OCI-LY7 (cell line): Measurements from ENCODE around the gene TTC38. TPM values are rescaled to one million over a fixed set of nuclear protein-coding genes. Genes with fewer than 3 reads are reported as not detected.

ENCODE experiments used
- BruUV-seq: library from RNA; stranded (reverse); fragments of 400-500 nt; replicated peaks from 2 replicates; lab custom pipeline; 2021; lab: Mats Ljungman, UMichigan
- CTCF ChIA-PET: fragments of 300-600 bp; sonication (Branson Sonifier 250); formaldehyde crosslinking; loops from one replicate; lab custom pipeline; 2022; ENCODE audit warnings: antibody characterized with exemption; ENCODE audit not compliant: unreplicated experiment; lab: Charles Lee
- POLR2A ChIA-PET: fragments of 300-600 bp; sonication (Branson Sonifier 250); formaldehyde crosslinking; loops from one replicate; lab custom pipeline; 2022; ENCODE audit warnings: antibody characterized with exemption; lab: Charles Lee
- DNase-seq: peaks from one replicate; pipeline ENCODE4 v3.0.0-alpha.2; 2015; ENCODE audit warnings: low spot score
- H2AFZ ChIP-seq: fragments of 200-600 bp; sonication (generic), shearing (Covaris generic); 2 replicates; pipeline ENCODE4 v1.6.1; 2014; ENCODE audit warnings: mild to moderate bottlenecking, antibody characterized with exemption, low read length, moderate library complexity
- H3K27ac ChIP-seq: fragments of 200-600 bp; sonication (generic); 2 replicates; pipeline ENCODE4 v1.5.1; 2014; ENCODE audit warnings: mixed run types, low read depth, mild to moderate bottlenecking, moderate library complexity, low read length, inconsistent platforms; ENCODE audit not compliant: poor library complexity, severe bottlenecking
- H3K36me3 ChIP-seq: fragments of 200-600 bp; sonication (generic); 2 replicates; pipeline ENCODE4 v1.6.1; 2014; ENCODE audit warnings: mild to moderate bottlenecking, antibody characterized with exemption, low read length, moderate library complexity, mixed read lengths; ENCODE audit not compliant: insufficient read depth
- H3K4me1 ChIP-seq: fragments of 200-600 bp; sonication (generic); 2 replicates; pipeline ENCODE4 v1.5.1; 2014; ENCODE audit warnings: mild to moderate bottlenecking, low read length; ENCODE audit not compliant: insufficient read depth, poor library complexity, severe bottlenecking
- H3K4me2 ChIP-seq: fragments of 200-600 bp; sonication (generic); 2 replicates; pipeline ENCODE4 v1.6.1; 2014; ENCODE audit warnings: mild to moderate bottlenecking, low read length
- H3K4me3 ChIP-seq: fragments of 200-600 bp; sonication (generic); 2 replicates; pipeline ENCODE4 v1.5.1; 2014; ENCODE audit warnings: mild to moderate bottlenecking, low read depth, low read length; ENCODE audit not compliant: poor library complexity, severe bottlenecking
- H3K79me2 ChIP-seq: fragments of 200-600 bp; sonication (generic); 2 replicates; pipeline ENCODE4 v1.6.1; 2016; ENCODE audit warnings: low read depth, mild to moderate bottlenecking, low read length, moderate library complexity, mixed read lengths; ENCODE audit not compliant: insufficient read depth
- H3K9me2 ChIP-seq: fragments of 200-600 bp; sonication (generic); 2 replicates; pipeline ENCODE4 v1.6.1; 2016; ENCODE audit warnings: mild to moderate bottlenecking, low read length, mixed read lengths; ENCODE audit not compliant: insufficient read depth
- H3K9me3 ChIP-seq: fragments of 200-600 bp; sonication (generic); 2 replicates; pipeline ENCODE4 v1.6.1; 2014; ENCODE audit warnings: mild to moderate bottlenecking, mixed run types, low read length, mixed read lengths
- H4K20me1 ChIP-seq: fragments of 200-600 bp; sonication (generic); 2 replicates; pipeline ENCODE4 v1.6.1; 2014; ENCODE audit warnings: mild to moderate bottlenecking, antibody characterized with exemption, low read length, moderate library complexity, mixed read lengths; ENCODE audit not compliant: insufficient read depth
- EZH2phosphoT487 ChIP-seq: fragments of 200-600 bp; sonication (generic); IDR thresholded peaks from 2 replicates; pipeline ENCODE4 v1.6.1; 2018; ENCODE audit warnings: low read depth, borderline replicate concordance, mild to moderate bottlenecking, mixed run types, antibody characterized with exemption, low read length, moderate library complexity, mixed read lengths
- intact Hi-C: fragments of 100-400 bp; cut with micrococcal nuclease; formaldehyde crosslinking; loops from one replicate; pipeline ENCODE4 v1.10.0; 2022; ENCODE audit not compliant: unreplicated experiment
- total RNA-seq, 2 experiments: library from RNA; depleted of rRNA in 1 of 2; stranded (reverse); fragments of >200 nt in 1 of 2; shearing (Covaris generic) in 1 of 2; gene quantifications; 2 replicates each; pipeline ENCODE4 v1.2.3, GENCODE V29; 2014 to 2022
- TF ChIP-seq, protein P1 (sequence below): fragments of 200-600 bp; sonication (generic); conservative IDR thresholded peaks from 2 replicates; pipeline ENCODE4 v1.5.1; 2014; ENCODE audit warnings: mild to moderate bottlenecking, antibody characterized with exemption, low read length, moderate library complexity, mixed read lengths

TTC38 gene
- total RNA-seq, 2 experiments from 2014 or later: 0.44 to 2.7 TPM

DNA sequence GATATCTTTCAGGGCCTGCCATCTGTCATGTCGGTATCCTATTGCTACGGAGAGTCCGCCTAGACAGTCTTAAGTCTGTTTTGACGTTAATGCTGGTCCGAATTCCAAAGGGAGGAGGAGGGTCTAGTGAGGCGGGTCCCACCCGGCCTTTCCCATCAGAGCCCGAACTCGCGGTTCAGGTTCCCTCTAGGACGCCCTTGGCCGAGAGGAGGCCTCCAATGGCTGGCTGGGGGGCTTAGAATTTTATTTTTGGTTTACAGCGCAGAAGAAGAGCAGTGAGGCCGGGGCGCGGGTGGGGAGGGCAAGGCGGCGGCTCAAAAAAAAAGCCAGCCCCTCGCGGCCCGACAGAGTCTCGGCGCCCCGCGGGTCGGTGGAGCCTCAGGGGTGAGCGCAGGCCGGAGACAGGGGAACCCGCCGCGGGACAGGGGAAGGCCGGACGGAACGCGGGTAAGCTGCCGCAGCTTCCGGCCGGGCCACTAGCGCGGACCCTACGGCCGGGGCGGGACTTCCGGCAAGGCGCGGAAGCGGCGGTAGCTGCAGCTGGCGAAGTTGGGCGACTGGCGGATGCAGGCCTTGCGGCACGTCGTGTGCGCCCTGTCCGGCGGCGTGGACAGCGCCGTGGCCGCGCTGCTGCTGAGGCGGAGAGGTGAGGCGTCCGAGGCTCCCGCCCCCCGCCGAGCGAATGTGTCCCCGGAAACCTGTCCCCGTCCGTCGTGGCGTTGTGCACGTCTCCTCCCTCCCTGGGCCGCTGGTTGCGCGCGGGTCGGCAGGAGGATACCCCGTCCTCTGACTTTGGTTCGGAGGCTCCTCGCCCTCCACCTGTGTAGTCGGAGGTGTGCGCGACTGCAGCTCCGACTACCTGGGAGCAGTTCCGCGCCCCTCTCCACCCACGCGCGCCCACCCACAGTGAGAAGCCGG, 67.7 kb downstream of the TTC38 start, which contains the start of gene TRMU:
Gene TRMU (plus strand): TSS at position 514 of the 918 bp plus-strand sequence. CDS start 51 bp downstream, at position 565.
- H2AFZ ChIP-seq: peak within 1 kb of the TSS; percentile 82
- TF ChIP-seq EZH2phosphoT487: no peak
- TF ChIP-seq, protein P1, sequence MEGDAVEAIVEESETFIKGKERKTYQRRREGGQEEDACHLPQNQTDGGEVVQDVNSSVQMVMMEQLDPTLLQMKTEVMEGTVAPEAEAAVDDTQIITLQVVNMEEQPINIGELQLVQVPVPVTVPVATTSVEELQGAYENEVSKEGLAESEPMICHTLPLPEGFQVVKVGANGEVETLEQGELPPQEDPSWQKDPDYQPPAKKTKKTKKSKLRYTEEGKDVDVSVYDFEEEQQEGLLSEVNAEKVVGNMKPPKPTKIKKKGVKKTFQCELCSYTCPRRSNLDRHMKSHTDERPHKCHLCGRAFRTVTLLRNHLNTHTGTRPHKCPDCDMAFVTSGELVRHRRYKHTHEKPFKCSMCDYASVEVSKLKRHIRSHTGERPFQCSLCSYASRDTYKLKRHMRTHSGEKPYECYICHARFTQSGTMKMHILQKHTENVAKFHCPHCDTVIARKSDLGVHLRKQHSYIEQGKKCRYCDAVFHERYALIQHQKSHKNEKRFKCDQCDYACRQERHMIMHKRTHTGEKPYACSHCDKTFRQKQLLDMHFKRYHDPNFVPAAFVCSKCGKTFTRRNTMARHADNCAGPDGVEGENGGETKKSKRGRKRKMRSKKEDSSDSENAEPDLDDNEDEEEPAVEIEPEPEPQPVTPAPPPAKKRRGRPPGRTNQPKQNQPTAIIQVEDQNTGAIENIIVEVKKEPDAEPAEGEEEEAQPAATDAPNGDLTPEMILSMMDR: no peak
- POLR2A ChIA-PET: interaction anchor here (0.6 to 0.9 kb wide), 2 partner anchors 9 to 1079 kb away, joined by 3 read pairs; no protein-coding TSS in a partner anchor

DNA sequence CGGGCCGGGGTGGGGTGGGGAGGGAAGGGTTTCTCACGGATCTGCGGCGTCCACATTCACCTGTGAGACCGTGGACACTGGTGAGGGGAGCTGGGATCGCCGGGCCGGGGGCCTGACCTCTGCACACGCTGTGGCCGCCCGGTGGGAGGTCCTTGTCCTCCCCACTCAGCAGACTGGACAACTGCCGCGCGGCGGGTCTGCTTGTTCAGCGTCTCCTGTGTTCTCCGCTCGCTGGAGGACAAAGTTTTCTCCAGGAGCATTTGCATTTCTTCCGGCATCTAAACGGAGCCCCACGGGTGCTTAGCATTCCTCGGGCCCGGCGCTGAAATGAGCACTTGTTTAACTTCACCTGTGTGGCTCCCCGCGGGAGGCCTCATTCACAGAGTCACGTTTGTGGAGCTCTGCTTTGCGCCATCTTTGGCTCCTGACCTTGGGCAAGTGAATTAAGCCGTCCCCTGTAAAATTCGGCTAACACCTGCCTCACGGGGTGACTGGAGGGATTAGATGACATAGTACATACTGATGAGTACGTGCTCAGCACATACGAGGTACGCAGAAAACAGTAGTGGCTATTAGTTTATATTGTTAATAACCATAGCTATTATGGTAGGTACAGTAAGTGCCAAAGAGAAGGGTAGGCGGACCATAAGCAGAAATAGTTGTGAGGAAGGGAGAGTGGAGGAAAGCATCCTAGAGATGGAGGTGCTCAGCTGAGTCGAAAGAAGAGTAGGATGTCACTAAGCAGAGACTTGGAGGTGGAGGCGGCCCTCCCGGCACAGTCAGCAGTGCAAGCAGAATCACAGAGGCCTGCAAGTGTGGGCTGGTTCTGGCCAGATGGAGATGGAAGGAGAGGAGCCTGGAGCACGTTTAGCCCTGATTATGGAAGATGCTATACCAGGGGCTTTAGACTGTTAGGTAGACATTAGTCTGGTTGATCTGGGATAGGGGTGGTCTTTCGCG, 68.6 kb downstream of the TTC38 start:
- peak; percentile 27 for DNase-seq
- CTCF ChIA-PET: no interaction called here
- Histone ChIP-seq H3K27ac (peak overlapping the region; percentile 29), H3K9me2 (no peaks in the 10 kb centered on the region), H3K36me3 (peaks cover 62% of the 10 kb centered on the region), H3K4me2 (peak overlapping the region; percentile 78), H3K9me3 (no peaks in the 10 kb centered on the region), H3K79me2 (peaks cover 21% of the 10 kb centered on the region), H4K20me1 (peaks cover 5% of the 10 kb centered on the region), H2AFZ (peak overlapping the region; percentile 54; the same call in 1 of the 2 replicates), H3K4me1 (peaks cover 9% of the 10 kb centered on the region), H3K4me3 (peak overlapping the region; percentile 93)
- POLR2A ChIA-PET: interaction anchor here (0.6 to 0.9 kb wide), 2 partner anchors 8 to 1080 kb away, joined by 3 read pairs; no protein-coding TSS in a partner anchor
- TF ChIP-seq, protein P1: no peak
- intact Hi-C loops: no loop called here
- no TSS peak for BruUV-seq

More for the DNA sequence above, 67.7 kb downstream of the TTC38 start, which contains the start of gene TRMU:
- H3K27ac ChIP-seq: peak within 1 kb of the TSS; percentile 34
- CTCF ChIA-PET: no interaction called here
- BruUV-seq: TSS peak; percentile 90
- peak; percentile 91 for DNase-seq
- peaks cover 21% of the 10 kb centered on the region for H3K79me2 ChIP-seq
- H4K20me1 ChIP-seq: peaks cover 5% of the 10 kb centered on the region
- intact Hi-C loops: no loop called here
- peak within 1 kb of the TSS; percentile 93 for H3K4me3 ChIP-seq
- H3K4me1 ChIP-seq: peaks cover 9% of the 10 kb centered on the region
- H3K4me2 ChIP-seq: peak within 1 kb of the TSS; percentile 78
- H3K36me3 ChIP-seq: peaks cover 63% of the 10 kb centered on the region
- no peaks in the 10 kb centered on the region for H3K9me2 ChIP-seq
- no peaks in the 10 kb centered on the region for H3K9me3 ChIP-seq
